Panc1 (cell line): Measurements from ENCODE around the gene IPMK.

Experiments
- CTCF ChIP-seq: fragments of 450-650 bp; IDR thresholded peaks from 2 replicates; pipeline ENCODE4 v1.5.1; 2017; ENCODE audit warnings: mild to moderate bottlenecking
- POLR2AphosphoS5 ChIP-seq: IDR thresholded peaks from 2 replicates; pipeline ENCODE4 v1.6.1; 2012; ENCODE audit warnings: mild to moderate bottlenecking, low read depth, low read length, moderate library complexity
- TCF7L2 ChIP-seq: IDR thresholded peaks from 2 replicates; pipeline ENCODE4 v1.6.1; 2011; ENCODE audit warnings: mild to moderate bottlenecking, low read depth, low read length, inconsistent platforms

GRCh38 chr10:58179238-58179637 is 88.5 kb downstream of the IPMK start:
- no peak for TF ChIP-seq CTCF
- no peak for TF ChIP-seq POLR2AphosphoS5
- TF ChIP-seq TCF7L2, result no peak
